ENCODE measurements around the gene SH3GLB1.

GRCh38 chr1:86764523-86764922 lies 60.1 kb downstream of the SH3GLB1 start:
- TF ChIP-seq CHD1 (IDR thresholded peaks at IDR 0.05; ENCODE audit: low read depth, low read length) = no peak
- TF ChIP-seq, protein P1, sequence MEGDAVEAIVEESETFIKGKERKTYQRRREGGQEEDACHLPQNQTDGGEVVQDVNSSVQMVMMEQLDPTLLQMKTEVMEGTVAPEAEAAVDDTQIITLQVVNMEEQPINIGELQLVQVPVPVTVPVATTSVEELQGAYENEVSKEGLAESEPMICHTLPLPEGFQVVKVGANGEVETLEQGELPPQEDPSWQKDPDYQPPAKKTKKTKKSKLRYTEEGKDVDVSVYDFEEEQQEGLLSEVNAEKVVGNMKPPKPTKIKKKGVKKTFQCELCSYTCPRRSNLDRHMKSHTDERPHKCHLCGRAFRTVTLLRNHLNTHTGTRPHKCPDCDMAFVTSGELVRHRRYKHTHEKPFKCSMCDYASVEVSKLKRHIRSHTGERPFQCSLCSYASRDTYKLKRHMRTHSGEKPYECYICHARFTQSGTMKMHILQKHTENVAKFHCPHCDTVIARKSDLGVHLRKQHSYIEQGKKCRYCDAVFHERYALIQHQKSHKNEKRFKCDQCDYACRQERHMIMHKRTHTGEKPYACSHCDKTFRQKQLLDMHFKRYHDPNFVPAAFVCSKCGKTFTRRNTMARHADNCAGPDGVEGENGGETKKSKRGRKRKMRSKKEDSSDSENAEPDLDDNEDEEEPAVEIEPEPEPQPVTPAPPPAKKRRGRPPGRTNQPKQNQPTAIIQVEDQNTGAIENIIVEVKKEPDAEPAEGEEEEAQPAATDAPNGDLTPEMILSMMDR (IDR thresholded peaks at IDR 0.05; ENCODE audit: control extremely low read depth in 1 of 3, insufficient read depth in 1 of 3, low read depth in 1 of 3, low read length in 3 of 3) = no peak
- no peak for TF ChIP-seq POLR2A (IDR thresholded peaks at IDR 0.05; ENCODE audit: control extremely low read depth in 1 of 2, low read depth in 2 of 2, low read length in 2 of 2)
- TF ChIP-seq ZNF274 (IDR thresholded peaks at IDR 0.05; ENCODE audit: borderline replicate concordance, extremely low read depth, low read length) = no peak
- TF ChIP-seq, protein P2, sequence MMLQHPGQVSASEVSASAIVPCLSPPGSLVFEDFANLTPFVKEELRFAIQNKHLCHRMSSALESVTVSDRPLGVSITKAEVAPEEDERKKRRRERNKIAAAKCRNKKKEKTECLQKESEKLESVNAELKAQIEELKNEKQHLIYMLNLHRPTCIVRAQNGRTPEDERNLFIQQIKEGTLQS (IDR thresholded peaks at IDR 0.05; ENCODE audit: insufficient read depth, low read depth, low read length) = no peak
- TF ChIP-seq, protein P3, sequence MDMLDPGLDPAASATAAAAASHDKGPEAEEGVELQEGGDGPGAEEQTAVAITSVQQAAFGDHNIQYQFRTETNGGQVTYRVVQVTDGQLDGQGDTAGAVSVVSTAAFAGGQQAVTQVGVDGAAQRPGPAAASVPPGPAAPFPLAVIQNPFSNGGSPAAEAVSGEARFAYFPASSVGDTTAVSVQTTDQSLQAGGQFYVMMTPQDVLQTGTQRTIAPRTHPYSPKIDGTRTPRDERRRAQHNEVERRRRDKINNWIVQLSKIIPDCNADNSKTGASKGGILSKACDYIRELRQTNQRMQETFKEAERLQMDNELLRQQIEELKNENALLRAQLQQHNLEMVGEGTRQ (IDR thresholded peaks at IDR 0.05; ENCODE audit: low read length) = no peak
- TF ChIP-seq EZH2 (IDR thresholded peaks at IDR 0.05; ENCODE audit: low read depth, low read length, severe bottlenecking) = no peak
- TF ChIP-seq GABPA (IDR thresholded peaks at IDR 0.05; ENCODE audit: borderline replicate concordance, insufficient read depth, low read length) = no peak
- no peak for TF ChIP-seq POLR2AphosphoS5 (IDR thresholded peaks at IDR 0.05; ENCODE audit: low read depth, low read length)
- TF ChIP-seq, protein P4, sequence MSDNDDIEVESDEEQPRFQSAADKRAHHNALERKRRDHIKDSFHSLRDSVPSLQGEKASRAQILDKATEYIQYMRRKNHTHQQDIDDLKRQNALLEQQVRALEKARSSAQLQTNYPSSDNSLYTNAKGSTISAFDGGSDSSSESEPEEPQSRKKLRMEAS (IDR thresholded peaks at IDR 0.05) = no peak
- no peak for TF ChIP-seq GTF2F1 (IDR thresholded peaks at IDR 0.05; ENCODE audit: borderline replicate concordance, low read depth, low read length)
- no peak for TF ChIP-seq TBP (IDR thresholded peaks at IDR 0.05; ENCODE audit: low read depth, low read length)
- no peak for TF ChIP-seq EP300 (IDR thresholded peaks at IDR 0.05; ENCODE audit: borderline replicate concordance in 1 of 2, low read depth in 2 of 2, low read length in 2 of 2)
- no peak for TF ChIP-seq CEBPB (IDR thresholded peaks at IDR 0.05; ENCODE audit: low read depth, low read length)
